ENCODE results near the gene CBX5. TPM values are rescaled to one million over a fixed set of nuclear protein-coding genes. Genes with fewer than 3 reads are reported as not detected.

Gene CBX5
- total and polyA plus RNA-seq, 9 of the 15 experiments (the other 6 are each of a cell fraction or from before 2014, with no cell fraction given): 32.6 to 102 (median 59.2) TPM

DNA sequence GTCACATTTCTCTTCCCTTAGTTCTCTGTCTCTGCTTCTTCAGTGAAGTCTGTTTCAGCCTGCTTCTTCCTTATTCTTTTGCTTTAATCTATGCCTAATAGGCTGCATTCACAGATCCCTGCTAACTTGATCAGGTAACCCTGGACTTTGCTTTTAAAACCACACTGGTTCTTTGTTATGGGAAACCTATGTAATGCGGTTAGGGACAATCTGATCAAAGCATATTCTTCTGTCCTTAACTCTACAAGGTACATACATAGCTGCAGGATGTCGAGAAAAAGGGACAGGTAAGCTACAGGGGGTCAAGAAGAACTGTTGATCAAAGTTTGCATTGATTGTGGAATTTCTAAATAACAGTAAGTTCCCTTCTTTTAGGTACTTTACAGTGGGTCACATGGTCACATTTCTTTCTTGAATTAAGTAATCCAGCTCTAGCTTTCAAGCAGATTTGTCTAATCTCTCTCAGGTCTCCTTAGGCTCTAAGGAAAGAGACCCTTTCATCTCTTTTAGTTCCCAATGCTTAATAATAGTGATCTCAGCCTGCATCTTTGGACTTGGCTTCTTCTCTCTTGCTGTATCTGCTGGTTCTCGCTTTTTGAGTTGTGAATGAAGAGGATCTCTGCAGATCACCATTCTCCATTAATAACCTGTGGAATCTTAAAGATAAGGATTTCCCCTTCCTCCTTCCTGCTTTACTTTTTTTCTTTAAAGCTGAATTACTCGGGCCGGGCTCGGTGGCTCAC is 48.8 kb upstream of the CBX5 start:
- no peaks in the 10 kb centered on the region; the same call in 1 of the 2 replicates for H4K20me1 ChIP-seq (replicated peaks; ENCODE audit: control insufficient read depth, insufficient read depth, low read length)
- FAIRE-seq (peak; percentile 26), ATAC-seq (no peak), DNase-seq (ENCODE audit: extremely low read depth in 1 of 4, low spot score in 3 of 4) (no peak)
- H3K4me3 ChIP-seq: no peak overlapping the region
- BruUV-seq (replicated peaks): no TSS peak
- POLR2A ChIA-PET: interaction anchor here (0.6 to 6.5 kb wide), 10 partner anchors 9 to 343 kb away, joined by 3 to 71 read pairs (median 4); partner anchors contain the start of genes CBX5 and HNRNPA1
- intact Hi-C loops (cut with micrococcal nuclease): loop anchor here (5.0 kb wide), 1 partner anchor 34 kb away; the partner anchor contains the start of gene GPR84
- CTCF ChIA-PET (ENCODE audit: low intra/inter-chr PET ratio): no interaction called here
- H3K9me3 ChIP-seq (replicated peaks; ENCODE audit: control insufficient read depth, insufficient read depth, low read depth, low read length): no peaks in the 10 kb centered on the region
- peak overlapping the region; percentile 40 for H3K4me2 ChIP-seq (ENCODE audit: insufficient read depth, low read length)
- H3K27ac ChIP-seq (ENCODE audit: extremely low read depth, low read depth, low read length): peak overlapping the region; percentile 46; the same call in 1 of the 3 replicates
- in situ Hi-C loops (cut with MboI): loop anchor here (5.0 kb wide), 1 partner anchor 36 kb away; no protein-coding TSS in a partner anchor
- H3K9me1 ChIP-seq (ENCODE audit: control insufficient read depth, insufficient read depth, low read length): no peaks in the 10 kb centered on the region
- peaks cover 91% of the 10 kb centered on the region for H3K79me2 ChIP-seq (ENCODE audit: control insufficient read depth, insufficient read depth, low read length)
- H3K27me3 ChIP-seq (ENCODE audit: control insufficient read depth in 2 of 2, insufficient read depth in 2 of 2, low read length in 2 of 2): no peaks in the 10 kb centered on the region
- 55% methylated on average over 6 of the region's 6 CpGs for WGBS (ENCODE audit: insufficient coverage, low coverage, missing lambda C conversion rate)
- H3K4me1 ChIP-seq (replicated peaks in 1 of 2; ENCODE audit: control insufficient read depth in 2 of 2, insufficient read depth in 2 of 2, low read length in 2 of 2): peaks cover 37 to 38% of the 10 kb centered on the region in 2 experiments; a peak in 4 of 5 replicates
- peaks cover 37% of the 10 kb centered on the region for H3K36me3 ChIP-seq (ENCODE audit: control insufficient read depth, insufficient read depth, low read length)
- H2AFZ ChIP-seq (ENCODE audit: low read depth, low read length): no peak overlapping the region
- TF ChIP-seq, protein P1, sequence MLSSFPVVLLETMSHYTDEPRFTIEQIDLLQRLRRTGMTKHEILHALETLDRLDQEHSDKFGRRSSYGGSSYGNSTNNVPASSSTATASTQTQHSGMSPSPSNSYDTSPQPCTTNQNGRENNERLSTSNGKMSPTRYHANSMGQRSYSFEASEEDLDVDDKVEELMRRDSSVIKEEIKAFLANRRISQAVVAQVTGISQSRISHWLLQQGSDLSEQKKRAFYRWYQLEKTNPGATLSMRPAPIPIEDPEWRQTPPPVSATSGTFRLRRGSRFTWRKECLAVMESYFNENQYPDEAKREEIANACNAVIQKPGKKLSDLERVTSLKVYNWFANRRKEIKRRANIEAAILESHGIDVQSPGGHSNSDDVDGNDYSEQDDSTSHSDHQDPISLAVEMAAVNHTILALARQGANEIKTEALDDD (IDR thresholded peaks at IDR 0.05): 0 out of 2 replicates have a peak, but pooled peaks have one; percentile 49
- TF ChIP-seq ETS2 (tag; IDR thresholded peaks at IDR 0.05; ENCODE audit: borderline replicate concordance, poor library complexity, severe bottlenecking) (no peak), BRD9 (IDR thresholded peaks at IDR 0.05; ENCODE audit: low read depth, partially characterized antibody) (no peak), KDM1A (IDR thresholded peaks at IDR 0.05) (peak in 1 of 2 experiments; percentile 17; a peak in 1 of 4 replicates), HDAC2 (IDR thresholded peaks at IDR 0.05) (0 out of 2 replicates have a peak, but pooled peaks have one; percentile 4), NR2C2 (CRISPR knock-in tag; IDR thresholded peaks at IDR 0.05) (no peak), NR2C2 (tag; IDR thresholded peaks at IDR 0.05) (peak; percentile 67), TRIM24 (IDR thresholded peaks at IDR 0.05) (no peak), PURB (CRISPR knock-in tag; IDR thresholded peaks at IDR 0.05; ENCODE audit: low read depth) (no peak), FIP1L1 (IDR thresholded peaks at IDR 0.05; ENCODE audit: low read depth, low read length, poor library complexity, severe bottlenecking) (no peak), ELF1 (tag; IDR thresholded peaks at IDR 0.05) (0 out of 2 replicates have a peak, but pooled peaks have one; percentile 15), NCOA1 (IDR thresholded peaks at IDR 0.05; ENCODE audit: low read depth) (no peak), POLR2AphosphoS2 (IDR thresholded peaks at IDR 0.05; ENCODE audit: low read length) (no peak), NR2C1 (IDR thresholded peaks at IDR 0.05) (0 out of 2 replicates have a peak, but pooled peaks have one; percentile 9), NR2C1 (tag; IDR thresholded peaks at IDR 0.05) (no peak), PHTF2 (CRISPR knock-in tag; IDR thresholded peaks at IDR 0.05) (no peak), TCF7L2 (IDR thresholded peaks at IDR 0.05; ENCODE audit: low read depth, low read length) (no peak), RBFOX2 (IDR thresholded peaks at IDR 0.05; ENCODE audit: low read depth, low read length) (0 out of 2 replicates have a peak, but pooled peaks have one; percentile 14)
- TF ChIP-seq, protein P2, sequence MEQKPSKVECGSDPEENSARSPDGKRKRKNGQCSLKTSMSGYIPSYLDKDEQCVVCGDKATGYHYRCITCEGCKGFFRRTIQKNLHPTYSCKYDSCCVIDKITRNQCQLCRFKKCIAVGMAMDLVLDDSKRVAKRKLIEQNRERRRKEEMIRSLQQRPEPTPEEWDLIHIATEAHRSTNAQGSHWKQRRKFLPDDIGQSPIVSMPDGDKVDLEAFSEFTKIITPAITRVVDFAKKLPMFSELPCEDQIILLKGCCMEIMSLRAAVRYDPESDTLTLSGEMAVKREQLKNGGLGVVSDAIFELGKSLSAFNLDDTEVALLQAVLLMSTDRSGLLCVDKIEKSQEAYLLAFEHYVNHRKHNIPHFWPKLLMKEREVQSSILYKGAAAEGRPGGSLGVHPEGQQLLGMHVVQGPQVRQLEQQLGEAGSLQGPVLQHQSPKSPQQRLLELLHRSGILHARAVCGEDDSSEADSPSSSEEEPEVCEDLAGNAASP (IDR thresholded peaks at IDR 0.05): no peak
- TF ChIP-seq, protein P3, sequence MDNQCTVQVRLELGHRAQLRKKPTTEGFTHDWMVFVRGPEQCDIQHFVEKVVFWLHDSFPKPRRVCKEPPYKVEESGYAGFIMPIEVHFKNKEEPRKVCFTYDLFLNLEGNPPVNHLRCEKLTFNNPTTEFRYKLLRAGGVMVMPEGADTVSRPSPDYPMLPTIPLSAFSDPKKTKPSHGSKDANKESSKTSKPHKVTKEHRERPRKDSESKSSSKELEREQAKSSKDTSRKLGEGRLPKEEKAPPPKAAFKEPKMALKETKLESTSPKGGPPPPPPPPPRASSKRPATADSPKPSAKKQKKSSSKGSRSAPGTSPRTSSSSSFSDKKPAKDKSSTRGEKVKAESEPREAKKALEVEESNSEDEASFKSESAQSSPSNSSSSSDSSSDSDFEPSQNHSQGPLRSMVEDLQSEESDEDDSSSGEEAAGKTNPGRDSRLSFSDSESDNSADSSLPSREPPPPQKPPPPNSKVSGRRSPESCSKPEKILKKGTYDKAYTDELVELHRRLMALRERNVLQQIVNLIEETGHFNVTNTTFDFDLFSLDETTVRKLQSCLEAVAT (IDR thresholded peaks at IDR 0.05): no peak
- H3K9ac ChIP-seq (ENCODE audit: insufficient read depth in 1 of 2, low read depth in 2 of 2, low read length in 2 of 2): peak overlapping the region in 1 of 2 experiments; percentile 17; a peak in 2 of 4 replicates
